Gastrocnemius medialis (tissue), 4 donors: ENCODE measurements around the gene MRPL42. TPM values are rescaled to one million over a fixed set of nuclear protein-coding genes. Genes with fewer than 3 reads are reported as not detected.
A peak's percentile ranks its signal among the peaks of the same experiment; 100 is the strongest.

Experiments
- ATAC-seq, 2 donors: fragments of 150-250 bp; one replicate each; pipeline ENCODE4 v1.9.1; 2016
- DNase-seq, 2 donors: peaks; one replicate each; pipeline ENCODE4 v3.0.0-alpha.2; 2019
- H3K27ac ChIP-seq, 4 donors: fragments of 200-600 bp; sonication (generic); 1 replicate in 1 of 4; 2 replicates in 3 of 4; pipeline ENCODE4 v1.5.1; 2016 to 2018; ENCODE audit warnings: mild to moderate bottlenecking in 2 of 4, moderate library complexity in 1 of 4
- H3K27me3 ChIP-seq, 3 donors: fragments of 200-600 bp; sonication (generic) in 2 of 3; 1 replicate in 1 of 3; 2 replicates in 2 of 3; pipeline versions ENCODE4 v1.5.1 to v1.6.0; 2016 to 2019; ENCODE audit warnings: mild to moderate bottlenecking in 1 of 3, moderate library complexity in 1 of 3
- H3K36me3 ChIP-seq, 2 donors: fragments of 200-600 bp; sonication (generic) in 1 of 2; one replicate each; pipeline ENCODE4 v1.5.1; 2017 to 2018
- H3K4me1 ChIP-seq, 2 donors: fragments of 200-600 bp; sonication (generic) in 1 of 2; one replicate each; pipeline ENCODE4 v1.5.1; 2016 to 2017; ENCODE audit warnings: mild to moderate bottlenecking in 2 of 2
- H3K4me3 ChIP-seq, 4 donors: fragments of 200-600 bp; sonication (generic) in 3 of 4; 1 replicate in 1 of 4; 2 replicates in 3 of 4; pipeline ENCODE4 v1.5.1; 2016 to 2019; ENCODE audit warnings: mild to moderate bottlenecking in 2 of 4
- H3K9me3 ChIP-seq, 3 donors: fragments of 200-600 bp; sonication (generic) in 2 of 3; 1 replicate in 1 of 3; 2 replicates in 2 of 3; pipeline ENCODE4 v1.5.1; 2016 to 2019
- CTCF ChIP-seq, 5 experiments: fragments of 450-650 bp in 3 of 5; fragments of 200-600 bp in 2 of 5; sonication (generic) in 2 of 5; IDR thresholded peaks in 4 of 5; conservative IDR thresholded peaks in 1 of 5; 1 replicate in 4 of 5; 2 replicates in 1 of 5; pipeline ENCODE4 v1.5.1; 2016 to 2019; ENCODE audit warnings: antibody characterized with exemption in 5 of 5, mild to moderate bottlenecking in 3 of 5, moderate library complexity in 3 of 5
- POLR2A ChIP-seq, 2 donors: fragments of 450-650 bp; IDR thresholded peaks; one replicate each; pipeline ENCODE4 v1.6.1; 2017; ENCODE audit warnings: antibody characterized with exemption in 2 of 2, mild to moderate bottlenecking in 2 of 2, moderate library complexity in 2 of 2
- in situ Hi-C, 4 donors: fragments of 200-750 bp; cut with MboI; loops; one replicate each; pipeline versions ENCODE4 v1.15.0 to v1.8.0; 2017; ENCODE audit warnings: low sequenced_read_pairs in 4 of 4
- intact Hi-C: fragments of 100-400 bp; cut with DNase I; formaldehyde crosslinking; loops from one replicate; pipeline ENCODE4 v1.15.1; 2023; ENCODE audit warnings: low total_unique reads
- total RNA-seq, 4 donors: library from RNA; depleted of rRNA; stranded (reverse); fragments of >200 nt; gene quantifications; one replicate each; pipeline versions ENCODE4 v1.1.0 to v1.2.3, GENCODE V29; 2016

The MRPL42 gene
- total RNA-seq, 4 donors from 2014 or later: 14.0 to 44.6 (median 34.8) TPM

- Histone ChIP-seq H3K4me1 (peaks cover 83 to 87% of the 10 kb centered on the region in 2 donors), H3K4me3 (no peak overlapping the region), H3K27me3 (no peaks in the 10 kb centered on the region), H3K36me3 (no peaks in the 10 kb centered on the region), H3K27ac (peak overlapping the region; percentile 42 to 69 (median 62)), H3K9me3 (no peaks in the 10 kb centered on the region)
- ATAC-seq (no peak), DNase-seq (no peak)
- intact Hi-C loops: no loop called here
- no peak for TF ChIP-seq CTCF (IDR thresholded peaks at IDR 0.05 in 4 of 5, conservative IDR thresholded peaks at IDR 0.05 in 1 of 5)
- TF ChIP-seq POLR2A (IDR thresholded peaks at IDR 0.05): no peak
- in situ Hi-C loops: no loop called here
Observed at GRCh38 chr12:93425736-93426411, 41.4 kb upstream of the MRPL42 start.

- peaks cover 83 to 91% of the 10 kb centered on the region in 2 donors for H3K4me1 ChIP-seq
- H3K27me3 ChIP-seq: no peaks in the 10 kb centered on the region
- ATAC-seq: no peak
- no peak overlapping the region for H3K4me3 ChIP-seq
- intact Hi-C loops: no loop called here
- H3K36me3 ChIP-seq: no peaks in the 10 kb centered on the region
- no peak for TF ChIP-seq CTCF (IDR thresholded peaks at IDR 0.05 in 4 of 5, conservative IDR thresholded peaks at IDR 0.05 in 1 of 5)
- H3K27ac ChIP-seq: peak overlapping the region; percentile 42 to 69 (median 62)
- DNase-seq: no peak
- in situ Hi-C loops: no loop called here
- no peaks in the 10 kb centered on the region for H3K9me3 ChIP-seq
Observed at GRCh38 chr12:93426412-93426805, 40.9 kb upstream of the MRPL42 start.

GRCh38 chr12:93427779-93428564 lies 39.3 kb upstream of the MRPL42 start:
- Histone ChIP-seq H3K36me3 (no peaks in the 10 kb centered on the region), H3K27me3 (no peaks in the 10 kb centered on the region), H3K9me3 (no peaks in the 10 kb centered on the region), H3K27ac (peak overlapping the region; percentile 42 to 69 (median 62)), H3K4me3 (no peak overlapping the region), H3K4me1 (peaks cover 75 to 91% of the 10 kb centered on the region in 2 donors)
- intact Hi-C loops: no loop called here
- ATAC-seq (peak in 1 of 2 donors; percentile 65), DNase-seq (peak in 1 of 2 donors; percentile 42)
- TF ChIP-seq POLR2A (IDR thresholded peaks at IDR 0.05) (no peak), CTCF (IDR thresholded peaks at IDR 0.05 in 4 of 5, conservative IDR thresholded peaks at IDR 0.05 in 1 of 5) (no peak)
- in situ Hi-C loops: no loop called here

- Histone ChIP-seq H3K4me1 (peaks cover 67 to 91% of the 10 kb centered on the region in 2 donors), H3K36me3 (no peaks in the 10 kb centered on the region), H3K27ac (peak overlapping the region; percentile 23 to 69 (median 48)), H3K27me3 (no peaks in the 10 kb centered on the region), H3K4me3 (no peak overlapping the region), H3K9me3 (no peaks in the 10 kb centered on the region)
- DNase-seq (no peak), ATAC-seq (no peak)
- TF ChIP-seq CTCF (IDR thresholded peaks at IDR 0.05 in 4 of 5, conservative IDR thresholded peaks at IDR 0.05 in 1 of 5): no peak
- TF ChIP-seq POLR2A (IDR thresholded peaks at IDR 0.05): no peak
- intact Hi-C loops (no loop called here), in situ Hi-C loops (no loop called here)
Observed at GRCh38 chr12:93429448-93429847, 37.9 kb upstream of the MRPL42 start.
